KG1 (cell line): Measurements from ENCODE around the gene P4HA2.

Source experiments
- DNase-seq: peaks from one replicate; lab custom pipeline; 2025; lab: John Stamatoyannopoulos, UW

Gene P4HA2

GRCh38 chr5:132223861-132224260, 3.8 kb downstream of the P4HA2 start:
- no peak for DNase-seq

GRCh38 chr5:132222649-132223038, 5.0 kb downstream of the P4HA2 start:
- no peak for DNase-seq

DNA sequence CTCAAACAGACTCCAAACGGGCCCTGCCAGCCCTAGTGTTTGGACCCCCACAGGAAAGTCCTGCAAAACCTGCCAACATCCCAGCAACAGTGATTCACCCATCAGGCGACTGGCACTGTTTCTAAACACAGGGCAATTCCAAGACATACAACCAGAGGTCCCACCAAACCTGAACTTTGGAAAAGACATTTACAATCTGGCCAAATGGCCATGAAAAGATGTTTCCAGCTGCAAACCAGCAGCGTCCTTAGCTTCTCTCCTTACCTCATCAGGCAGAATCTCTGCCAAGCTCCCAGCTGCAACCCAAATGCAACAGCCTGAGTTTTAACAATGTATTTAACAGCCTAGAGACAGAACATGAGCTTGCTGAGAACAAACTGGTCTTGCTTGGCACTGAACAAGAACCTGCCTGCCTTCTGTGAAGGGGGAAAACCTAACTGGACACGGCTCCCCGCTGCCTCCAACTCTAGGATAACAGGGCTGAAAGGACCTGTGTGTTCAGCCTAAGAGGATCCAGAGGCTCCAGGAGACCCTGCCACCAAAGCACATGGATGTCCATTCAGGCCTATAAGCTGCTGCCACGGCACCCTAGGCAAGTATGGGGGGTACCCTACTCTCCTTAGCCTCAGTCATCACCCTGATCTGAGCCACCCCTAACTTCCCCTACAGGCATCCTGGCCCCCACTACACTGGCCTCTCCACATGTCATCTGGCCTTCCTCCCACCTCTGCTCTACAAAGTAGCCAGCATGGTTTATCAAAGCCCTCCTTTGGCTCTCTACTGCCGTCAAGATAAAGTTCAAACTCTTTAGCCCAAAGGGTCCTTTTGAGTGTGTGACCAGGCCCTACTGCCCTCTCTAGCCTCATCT, 5.6 kb downstream of the P4HA2 start:
- DNase-seq: no peak

- no peak for DNase-seq
These were observed 7.2 kb downstream of the P4HA2 start for GRCh38 chr5:132220491-132220890.

- DNase-seq: no peak
These were observed 7.7 kb downstream of the P4HA2 start for GRCh38 chr5:132219981-132220380.

- no peak for DNase-seq
These were observed 8.2 kb downstream of the P4HA2 start for GRCh38 chr5:132219289-132219970.

DNA sequence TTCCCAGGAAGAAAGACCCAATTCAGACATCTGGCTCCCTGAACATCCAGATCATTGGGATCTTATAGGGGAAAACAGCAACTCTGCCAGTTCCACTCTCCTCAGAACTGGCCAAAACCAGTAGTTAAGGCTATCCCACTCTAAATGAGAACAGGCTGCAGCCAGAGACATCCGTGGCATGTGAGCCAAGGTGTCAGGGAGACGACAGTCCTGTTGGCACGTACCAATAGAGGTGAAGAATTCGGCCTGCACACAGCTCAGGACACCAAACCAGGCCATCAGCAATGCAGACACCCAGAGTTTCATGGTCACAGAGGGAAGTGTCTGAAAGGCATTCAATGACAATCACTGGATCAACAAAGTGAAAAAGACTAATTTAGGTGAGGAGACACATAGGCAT, 9.3 kb downstream of the P4HA2 start:
- no peak for DNase-seq

GRCh38 chr5:132215329-132215728, 12.3 kb downstream of the P4HA2 start:
- no peak for DNase-seq

- no peak for DNase-seq
These were observed 13.2 kb downstream of the P4HA2 start for GRCh38 chr5:132214491-132214890.

GRCh38 chr5:132213666-132214065, 14.0 kb downstream of the P4HA2 start:
- no peak for DNase-seq

- no peak for DNase-seq
These were observed 15.9 kb downstream of the P4HA2 start for GRCh38 chr5:132211787-132212186.

DNA sequence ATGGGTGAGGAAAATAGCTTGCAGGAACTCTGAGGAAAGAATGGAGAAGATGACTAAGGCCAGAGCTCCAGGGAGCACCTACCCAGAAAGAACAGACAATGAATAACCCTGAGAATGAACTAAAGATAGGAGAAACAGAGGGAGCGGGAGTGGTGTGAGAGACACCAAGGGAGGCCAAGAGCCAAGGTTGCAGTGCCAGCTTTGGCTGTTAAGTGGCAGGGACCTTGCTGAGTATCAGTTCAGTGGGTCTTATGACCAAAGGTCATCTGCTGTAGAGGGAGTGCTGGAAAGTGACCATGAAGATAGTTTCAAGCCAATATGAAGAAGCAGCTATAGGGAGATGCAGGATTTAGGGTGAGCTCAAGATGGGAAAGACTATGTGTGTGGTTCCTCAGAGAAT, 16.7 kb downstream of the P4HA2 start:
- no peak for DNase-seq

DNA sequence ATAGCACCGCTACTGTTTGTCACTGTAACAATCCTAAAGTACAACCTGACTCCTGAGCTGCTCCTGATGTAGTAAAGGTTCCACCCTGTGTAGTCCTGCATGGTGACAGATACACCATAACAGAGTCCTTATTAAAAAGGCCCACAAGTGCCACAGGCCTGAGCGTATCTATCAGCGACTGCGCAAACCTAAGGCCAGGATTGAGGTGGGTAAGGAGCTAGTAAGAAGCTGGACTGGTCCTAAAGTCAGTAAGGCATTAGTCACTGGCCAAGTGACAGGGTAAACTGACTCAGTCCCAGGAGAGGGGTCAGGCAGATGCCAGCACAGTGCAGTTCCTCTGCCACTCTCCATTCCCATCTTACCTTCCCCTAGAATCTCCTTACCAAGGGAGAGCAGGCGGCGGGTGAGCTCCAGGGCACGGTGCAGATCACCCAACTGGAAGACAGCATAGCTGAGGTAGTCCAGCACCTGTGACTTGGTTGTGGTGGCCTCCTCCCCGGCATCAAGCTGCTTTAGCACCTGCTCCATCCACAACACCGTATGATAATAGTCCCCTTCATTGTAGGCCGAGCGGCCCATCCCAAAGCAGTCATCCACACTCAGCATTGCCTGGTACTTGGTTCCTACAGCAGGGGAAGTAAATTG, 17.6 kb downstream of the P4HA2 start:
- DNase-seq: no peak

GRCh38 chr5:132209131-132209530, 18.5 kb downstream of the P4HA2 start:
- no peak for DNase-seq

GRCh38 chr5:132207778-132208177, 19.9 kb downstream of the P4HA2 start:
- no peak for DNase-seq

DNA sequence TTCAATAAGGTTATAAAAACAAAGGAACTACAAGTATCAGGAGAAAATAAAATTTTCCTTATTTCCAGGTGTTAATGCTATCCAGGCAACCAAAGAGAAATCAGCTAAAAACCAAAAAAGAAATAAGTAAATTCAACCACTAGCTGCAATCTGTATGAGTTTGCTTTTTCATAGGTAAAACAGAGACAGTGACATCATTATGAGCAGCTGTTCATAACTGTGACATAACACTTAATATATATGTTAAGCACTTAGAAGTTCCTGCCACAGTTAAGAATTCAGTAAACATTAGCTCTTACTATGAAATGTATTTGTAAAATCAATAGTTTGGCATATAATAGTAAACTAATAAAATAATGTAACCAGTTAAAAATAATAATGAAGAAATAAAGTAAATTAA, 20.9 kb downstream of the P4HA2 start:
- DNase-seq: no peak

- DNase-seq: no peak
These were observed 22.1 kb downstream of the P4HA2 start for GRCh38 chr5:132205385-132206125.

GRCh38 chr5:132204371-132205135, 23.1 kb downstream of the P4HA2 start:
- no peak for DNase-seq

DNA sequence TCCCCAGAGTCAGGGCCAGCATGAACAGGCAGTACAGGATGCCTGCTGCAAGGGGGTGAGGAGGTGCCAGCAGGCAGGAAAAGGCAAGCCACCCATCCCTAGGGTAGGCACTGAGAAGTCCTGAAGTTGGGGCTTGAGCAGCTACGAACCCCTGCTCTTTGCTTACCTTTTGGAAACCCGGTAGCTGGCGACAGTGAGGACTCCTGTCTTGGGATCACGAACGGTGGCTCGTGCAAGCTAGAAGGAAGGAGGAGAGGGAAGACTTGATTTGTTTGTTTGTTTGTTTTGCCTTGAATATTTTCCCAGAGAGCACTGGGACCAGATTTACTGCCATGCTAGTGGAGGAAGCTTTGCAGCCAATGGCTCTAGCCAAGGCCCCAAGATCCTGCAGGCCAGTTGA, 23.7 kb downstream of the P4HA2 start:
- DNase-seq: no peak

DNA sequence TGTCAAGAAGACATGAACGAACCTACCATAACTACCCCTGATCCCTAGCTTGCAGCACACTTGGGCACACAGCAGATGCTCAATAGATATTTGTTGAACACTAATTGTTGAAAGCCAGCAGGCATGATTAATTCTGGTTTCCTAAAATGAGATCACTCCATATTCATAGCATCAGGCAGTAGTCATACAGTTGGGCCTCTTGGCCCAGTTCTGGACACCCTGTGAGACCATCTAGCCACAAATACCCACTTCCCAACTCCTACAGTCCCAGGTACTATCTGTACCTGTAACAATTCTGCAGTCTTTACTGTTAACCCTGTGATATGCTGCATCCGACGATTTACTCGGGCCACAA, 24.2 kb downstream of the P4HA2 start:
- DNase-seq: no peak

DNA sequence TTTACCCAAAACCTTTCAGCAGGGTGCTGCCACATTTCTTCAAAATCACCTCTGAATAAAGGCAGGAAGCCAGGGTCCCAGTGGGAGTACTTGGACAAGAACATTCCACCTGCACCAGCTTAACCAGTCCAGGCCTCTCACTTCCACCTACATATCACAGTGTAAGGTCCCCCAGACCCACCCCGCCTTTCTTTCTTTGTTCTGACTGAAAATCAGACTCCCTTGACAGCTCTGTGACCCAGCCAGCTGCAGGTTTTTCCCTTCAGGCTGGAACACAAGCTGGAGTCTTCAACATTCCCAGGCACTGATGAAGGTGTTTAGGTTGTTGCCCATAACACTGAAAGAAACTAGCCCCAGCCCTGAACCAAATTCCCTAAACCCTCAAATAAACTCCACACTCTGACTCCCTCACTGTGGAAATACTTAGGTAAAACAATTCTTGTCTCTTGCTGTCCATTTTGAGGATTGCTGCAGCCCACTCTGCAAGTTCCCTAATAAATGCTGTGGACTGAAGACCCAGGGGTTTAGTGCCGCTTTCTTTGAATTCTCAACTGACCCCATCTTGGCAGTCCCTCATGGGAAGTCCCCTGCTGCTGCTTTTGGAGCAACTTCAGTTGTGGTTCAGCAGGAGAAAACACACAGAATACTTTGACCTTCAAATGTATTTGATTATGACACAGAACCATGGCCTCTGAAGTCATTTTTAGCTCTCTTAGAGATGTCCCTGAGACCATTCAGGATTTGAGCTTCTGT, 24.8 kb downstream of the P4HA2 start:
- DNase-seq: no peak
